Adrenal gland (tissue), 5 donors: ENCODE measurements around the gene PNLDC1.

ENCODE experiments used
- POLR2A ChIP-seq, 2 donors: fragments of 450-650 bp; IDR thresholded peaks; one replicate each; pipeline ENCODE4 v1.6.1; 2017; ENCODE audit warnings: antibody characterized with exemption in 2 of 2, mild to moderate bottlenecking in 2 of 2, moderate library complexity in 1 of 2
- TF ChIP-seq, protein P1 (sequence below), 6 experiments: fragments of 450-650 bp in 4 of 6; fragments of 200-600 bp in 2 of 6; sonication (generic) in 1 of 6; IDR thresholded peaks; 1 replicate in 5 of 6; 2 replicates in 1 of 6; pipeline versions ENCODE4 v1.5.1 to v1.8.0; 2016 to 2021; ENCODE audit warnings: antibody characterized with exemption in 6 of 6, mild to moderate bottlenecking in 2 of 6, moderate library complexity in 1 of 6
- donor health status: DM: no; HTN: no; CAD: no.

GRCh38 chr6:159853754-159854153 is 53.7 kb downstream of the PNLDC1 start:
- TF ChIP-seq, protein P1, sequence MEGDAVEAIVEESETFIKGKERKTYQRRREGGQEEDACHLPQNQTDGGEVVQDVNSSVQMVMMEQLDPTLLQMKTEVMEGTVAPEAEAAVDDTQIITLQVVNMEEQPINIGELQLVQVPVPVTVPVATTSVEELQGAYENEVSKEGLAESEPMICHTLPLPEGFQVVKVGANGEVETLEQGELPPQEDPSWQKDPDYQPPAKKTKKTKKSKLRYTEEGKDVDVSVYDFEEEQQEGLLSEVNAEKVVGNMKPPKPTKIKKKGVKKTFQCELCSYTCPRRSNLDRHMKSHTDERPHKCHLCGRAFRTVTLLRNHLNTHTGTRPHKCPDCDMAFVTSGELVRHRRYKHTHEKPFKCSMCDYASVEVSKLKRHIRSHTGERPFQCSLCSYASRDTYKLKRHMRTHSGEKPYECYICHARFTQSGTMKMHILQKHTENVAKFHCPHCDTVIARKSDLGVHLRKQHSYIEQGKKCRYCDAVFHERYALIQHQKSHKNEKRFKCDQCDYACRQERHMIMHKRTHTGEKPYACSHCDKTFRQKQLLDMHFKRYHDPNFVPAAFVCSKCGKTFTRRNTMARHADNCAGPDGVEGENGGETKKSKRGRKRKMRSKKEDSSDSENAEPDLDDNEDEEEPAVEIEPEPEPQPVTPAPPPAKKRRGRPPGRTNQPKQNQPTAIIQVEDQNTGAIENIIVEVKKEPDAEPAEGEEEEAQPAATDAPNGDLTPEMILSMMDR (IDR thresholded peaks at IDR 0.05), result no peak
- TF ChIP-seq POLR2A (IDR thresholded peaks at IDR 0.05), result no peak
